ENCODE data around the gene SLC25A21.

DNA sequence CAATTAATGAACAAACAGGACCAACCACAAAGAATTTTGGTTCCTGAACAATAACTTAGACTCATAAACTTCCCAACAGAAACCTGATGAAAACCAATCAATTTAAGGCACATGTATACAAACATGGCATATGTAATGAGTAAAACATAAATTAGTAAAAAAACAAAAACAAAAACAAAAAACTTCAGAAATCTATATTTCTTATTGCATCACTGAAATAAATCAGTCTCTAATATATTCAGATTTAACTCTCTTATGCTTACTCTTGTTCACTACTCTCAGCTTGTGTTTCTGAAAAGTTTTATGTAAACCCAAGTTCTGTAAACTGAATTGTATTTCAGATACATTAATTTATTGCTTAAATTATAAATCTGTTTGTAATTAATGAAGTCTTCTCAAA, 233.7 kb downstream of the SLC25A21 start:
- TF ChIP-seq EP300 (IDR thresholded peaks at IDR 0.05; ENCODE audit: low read depth) (no peak), CTCF (IDR thresholded peaks at IDR 0.05) (no peak)
